ENCODE measurements around the gene ZNF652.
"Not testable (repeated sequence)": the region's sequence is repeated elsewhere in the genome, so short reads cannot be mapped to it uniquely, and the experiment has no call there.

The ZNF652 gene

DNA sequence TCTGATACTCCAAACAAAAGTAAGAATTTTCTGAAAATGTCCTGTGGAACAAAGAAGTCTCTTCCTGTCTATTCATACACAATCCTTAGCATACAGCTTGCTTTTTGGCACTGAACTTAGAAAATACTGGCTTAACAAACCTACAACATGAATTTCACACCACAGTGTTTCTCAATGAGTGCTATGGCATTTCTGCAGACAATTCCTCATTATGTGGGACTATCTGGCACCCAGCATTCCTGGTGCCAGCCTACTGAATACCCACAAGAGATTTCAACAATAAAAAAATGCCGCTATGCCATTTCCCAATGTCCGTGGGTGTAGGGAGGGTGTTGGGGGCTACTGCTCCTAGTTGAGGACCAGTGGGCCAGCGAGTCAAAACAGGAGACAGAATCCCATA lies 62.1 kb downstream of the ZNF652 start:
- no peak for DNase-seq

- DNase-seq: no peak
Observed at GRCh38 chr17:49298371-49298976, 63.6 kb downstream of the ZNF652 start.

GRCh38 chr17:49297141-49297540 lies 64.9 kb downstream of the ZNF652 start:
- DNase-seq: no peak

GRCh38 chr17:49294122-49294521 lies 67.9 kb downstream of the ZNF652 start:
- DNase-seq: no peak

GRCh38 chr17:49292901-49293300 lies 69.1 kb downstream of the ZNF652 start:
- no peak for DNase-seq

- no peak for DNase-seq
Observed at GRCh38 chr17:49291929-49292328, 70.1 kb downstream of the ZNF652 start.

GRCh38 chr17:49290690-49291359 lies 71.2 kb downstream of the ZNF652 start:
- peak; percentile 6 to 18 for DNase-seq

DNA sequence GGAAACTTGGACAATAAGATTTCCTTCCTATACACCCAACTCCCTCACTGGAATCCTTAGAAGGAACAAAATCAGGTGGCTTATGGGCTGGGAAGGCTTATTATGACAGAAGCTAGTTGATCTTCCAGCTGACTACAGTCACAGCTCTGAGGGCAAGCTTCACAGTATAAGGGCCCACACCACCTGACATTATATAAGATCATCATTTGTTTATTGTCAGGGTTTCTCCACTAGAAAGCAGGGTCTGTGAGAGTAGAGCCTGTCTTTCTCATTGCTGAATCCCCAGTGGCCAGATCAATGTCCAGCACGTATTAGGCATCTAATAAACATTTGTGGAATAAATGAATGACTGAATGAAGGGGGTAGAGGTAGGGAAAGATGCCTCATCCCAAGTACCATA lies 73.7 kb downstream of the ZNF652 start:
- DNase-seq: no peak

GRCh38 chr17:49287481-49287880 lies 74.6 kb downstream of the ZNF652 start:
- no peak for DNase-seq

- not testable (repeated sequence) for DNase-seq
Observed at GRCh38 chr17:49286261-49286973, 75.6 kb downstream of the ZNF652 start.

- no peak for DNase-seq
Observed at GRCh38 chr17:49285716-49286115, 76.3 kb downstream of the ZNF652 start.

GRCh38 chr17:49280918-49281317 lies 81.1 kb downstream of the ZNF652 start:
- DNase-seq: no peak

DNA sequence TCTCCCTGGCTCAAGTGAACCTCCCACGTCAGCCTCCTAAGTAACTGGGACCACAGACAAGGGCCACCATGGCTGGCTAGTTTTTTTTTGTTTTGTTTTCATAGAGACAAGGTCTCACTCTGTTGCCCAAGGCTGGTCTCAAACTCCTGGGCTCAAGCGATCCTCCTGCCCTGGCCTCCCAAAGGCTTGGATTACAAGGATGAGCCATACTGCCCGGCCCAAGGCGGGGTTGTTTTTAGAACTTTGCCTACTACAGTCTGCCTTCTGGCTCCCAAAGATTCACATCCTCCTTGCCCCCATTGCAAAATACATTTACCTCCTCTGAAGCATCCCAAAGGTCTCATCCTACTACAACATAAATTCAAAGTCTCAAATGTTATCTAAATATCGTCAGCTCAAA lies 82.0 kb downstream of the ZNF652 start:
- no peak for DNase-seq

GRCh38 chr17:49279263-49280015 lies 82.6 kb downstream of the ZNF652 start:
- DNase-seq: not testable (repeated sequence)

- no peak for DNase-seq
Observed at GRCh38 chr17:49278076-49278475, 84.0 kb downstream of the ZNF652 start.

DNA sequence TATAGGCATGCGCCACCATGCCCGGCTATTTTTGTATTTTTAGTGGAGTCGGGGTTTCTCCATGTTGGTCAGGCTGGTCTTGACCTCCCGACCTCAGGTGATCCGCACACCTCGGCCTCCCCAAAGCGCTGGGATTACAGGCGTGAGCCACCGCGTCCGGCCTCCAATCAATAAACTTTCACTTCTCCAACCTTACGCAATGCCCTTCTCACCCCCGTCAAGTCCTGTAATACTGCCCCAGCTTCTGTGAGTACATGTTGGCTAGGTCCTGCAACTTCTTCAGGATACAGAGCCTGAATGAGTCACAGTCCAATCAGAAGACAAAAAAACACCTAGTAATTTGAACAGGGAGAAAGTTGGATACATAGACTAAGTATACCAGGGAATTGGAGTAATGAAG lies 84.4 kb downstream of the ZNF652 start:
- DNase-seq: no peak

DNA sequence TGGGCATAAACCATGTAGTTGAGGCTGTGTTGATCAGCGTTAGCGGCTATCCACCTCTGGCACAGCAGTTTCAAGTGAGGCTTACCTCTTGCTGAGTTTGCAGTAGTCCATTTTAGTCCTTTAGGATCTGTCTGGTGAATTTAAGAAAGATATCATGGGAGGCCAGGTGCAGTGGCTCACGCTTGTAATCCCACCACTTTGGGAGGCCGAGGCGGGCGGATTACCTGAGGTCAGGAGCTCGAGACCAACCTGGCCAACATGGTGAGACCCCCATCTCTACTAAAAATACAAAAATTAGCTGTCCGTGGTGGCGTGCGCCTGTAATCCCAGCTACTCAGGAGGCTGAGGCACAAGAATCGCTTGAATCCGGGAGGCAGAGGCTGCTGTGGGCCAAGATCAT lies 86.1 kb downstream of the ZNF652 start:
- not testable (repeated sequence) for DNase-seq

DNA sequence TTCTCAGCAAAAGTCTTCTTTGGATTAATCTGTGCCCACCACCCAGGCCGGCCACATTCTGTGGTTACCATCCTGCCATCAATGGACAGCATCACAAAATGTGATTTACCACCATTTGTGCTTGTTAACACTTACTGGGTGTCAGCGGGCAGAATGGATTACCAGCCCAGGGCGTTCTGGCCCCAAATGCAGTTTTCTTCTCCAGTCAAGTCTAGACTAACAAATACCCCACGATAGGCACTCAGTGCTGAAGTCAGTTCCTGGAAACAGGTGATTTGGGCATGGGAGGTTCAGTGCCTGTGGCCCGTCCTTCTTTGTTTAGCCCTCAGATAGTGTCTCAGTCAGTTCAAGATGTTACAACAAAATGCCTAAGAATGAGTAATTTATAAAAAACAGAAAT lies 92.7 kb downstream of the ZNF652 start:
- no peak for DNase-seq

DNA sequence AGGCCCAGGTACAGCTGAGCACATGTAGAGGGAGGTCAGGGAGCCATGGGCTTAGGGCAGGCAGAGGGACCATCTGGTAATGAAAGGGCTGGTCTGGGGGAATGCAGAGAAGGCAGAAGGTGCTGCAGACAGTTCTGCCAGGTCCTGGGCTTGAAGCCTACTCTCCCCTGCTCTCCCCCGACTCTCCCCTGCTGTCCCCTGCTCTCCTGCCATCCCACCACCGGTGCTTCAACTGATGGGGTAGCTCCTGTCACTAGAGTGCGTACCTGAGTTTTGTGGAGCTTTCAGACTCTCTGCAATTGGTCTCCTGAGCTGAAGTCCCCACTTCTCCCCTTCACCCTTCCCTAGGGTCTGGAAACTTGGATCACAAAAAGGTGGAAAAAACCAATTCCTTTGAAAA lies 94.1 kb downstream of the ZNF652 start:
- DNase-seq: no peak

GRCh38 chr17:49266233-49266632 lies 95.8 kb downstream of the ZNF652 start:
- DNase-seq: no peak

DNA sequence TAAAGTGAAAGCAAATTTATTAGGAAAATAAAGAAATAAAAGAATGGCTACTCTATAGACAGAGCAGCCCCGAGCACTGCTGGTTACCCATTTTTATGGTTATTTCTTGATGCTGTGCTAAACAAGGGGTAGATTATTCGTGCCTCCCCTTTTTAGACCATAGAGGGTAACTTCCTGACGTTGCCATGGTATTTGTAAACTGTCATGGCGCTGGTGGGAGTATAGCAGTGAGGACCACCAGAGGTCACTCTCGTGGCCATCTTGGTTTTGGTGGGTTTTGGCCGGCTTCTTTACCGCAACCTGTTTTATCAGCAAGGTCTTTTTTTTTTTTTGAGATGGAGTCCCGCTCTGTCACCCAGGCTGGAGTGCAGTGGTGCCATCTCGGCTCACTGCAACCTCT lies 100.5 kb downstream of the ZNF652 start:
- not testable (repeated sequence) for DNase-seq

- DNase-seq: no peak
Observed at GRCh38 chr17:49260817-49261291, 101.2 kb downstream of the ZNF652 start.

All from NCI-H2081 (cell line).